Measurements from ENCODE around the gene BBOF1.

DNA sequence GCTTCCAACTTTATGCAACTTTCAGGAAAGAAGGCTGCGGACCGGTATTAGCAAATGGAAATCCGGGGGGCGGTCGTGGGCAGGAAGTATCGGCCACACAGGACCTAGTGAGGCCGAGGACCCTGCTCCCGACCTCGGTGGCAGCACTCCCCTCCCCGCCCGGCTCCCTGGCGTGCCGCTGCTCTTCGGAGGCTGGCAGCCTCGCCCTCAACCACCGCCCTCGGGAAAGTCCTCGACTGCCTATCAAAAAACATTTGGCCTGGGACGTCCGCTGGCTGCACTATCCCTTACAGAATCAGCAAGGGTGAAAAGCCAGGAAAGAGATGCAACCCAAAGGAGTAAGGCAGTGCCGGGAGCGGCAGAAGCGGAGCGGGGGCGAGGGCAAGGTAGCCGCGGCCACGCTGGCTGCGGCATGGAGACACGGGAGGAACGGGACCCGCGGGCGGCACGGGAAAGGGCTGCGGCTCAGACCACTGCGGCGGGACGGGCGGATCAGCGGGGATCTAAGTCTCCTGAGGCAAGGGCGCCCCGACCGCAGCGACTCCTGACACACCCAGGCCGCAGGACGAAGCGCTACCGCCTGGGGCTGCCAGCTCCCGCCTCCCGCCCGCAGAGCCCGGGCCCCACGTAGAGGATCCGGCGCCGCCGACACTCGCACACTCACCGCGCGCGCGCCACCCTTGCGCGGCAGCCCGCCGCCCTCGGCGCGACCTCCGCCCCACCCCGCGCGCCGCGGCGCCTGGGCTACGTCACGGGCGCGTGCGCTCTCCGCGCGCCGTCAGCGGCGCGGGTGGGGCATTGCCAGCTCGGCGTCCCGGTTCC is at the start of gene BBOF1, which contains the start of gene ENTPD5:
- TF ChIP-seq POLR2A (IDR thresholded peaks at IDR 0.05; ENCODE audit: borderline replicate concordance, extremely low read depth, insufficient read depth, insufficient read length), result peak; percentile 86
- TF ChIP-seq, protein P1, sequence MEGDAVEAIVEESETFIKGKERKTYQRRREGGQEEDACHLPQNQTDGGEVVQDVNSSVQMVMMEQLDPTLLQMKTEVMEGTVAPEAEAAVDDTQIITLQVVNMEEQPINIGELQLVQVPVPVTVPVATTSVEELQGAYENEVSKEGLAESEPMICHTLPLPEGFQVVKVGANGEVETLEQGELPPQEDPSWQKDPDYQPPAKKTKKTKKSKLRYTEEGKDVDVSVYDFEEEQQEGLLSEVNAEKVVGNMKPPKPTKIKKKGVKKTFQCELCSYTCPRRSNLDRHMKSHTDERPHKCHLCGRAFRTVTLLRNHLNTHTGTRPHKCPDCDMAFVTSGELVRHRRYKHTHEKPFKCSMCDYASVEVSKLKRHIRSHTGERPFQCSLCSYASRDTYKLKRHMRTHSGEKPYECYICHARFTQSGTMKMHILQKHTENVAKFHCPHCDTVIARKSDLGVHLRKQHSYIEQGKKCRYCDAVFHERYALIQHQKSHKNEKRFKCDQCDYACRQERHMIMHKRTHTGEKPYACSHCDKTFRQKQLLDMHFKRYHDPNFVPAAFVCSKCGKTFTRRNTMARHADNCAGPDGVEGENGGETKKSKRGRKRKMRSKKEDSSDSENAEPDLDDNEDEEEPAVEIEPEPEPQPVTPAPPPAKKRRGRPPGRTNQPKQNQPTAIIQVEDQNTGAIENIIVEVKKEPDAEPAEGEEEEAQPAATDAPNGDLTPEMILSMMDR (IDR thresholded peaks at IDR 0.05 in 2 of 3, conservative IDR thresholded peaks at IDR 0.05 in 1 of 3; ENCODE audit: borderline replicate concordance in 1 of 3, insufficient read depth in 1 of 3, low read depth in 2 of 3, low read length in 2 of 3), result no peak
- no peak for TF ChIP-seq CBX3 (IDR thresholded peaks at IDR 0.05; ENCODE audit: low read depth)
- TF ChIP-seq YY1 (IDR thresholded peaks at IDR 0.05; ENCODE audit: extremely low read depth, insufficient replicate concordance, low read depth, low read length), result peak; percentile 68
- no peak for TF ChIP-seq JUND (IDR thresholded peaks at IDR 0.05)
- peak; percentile 91 for TF ChIP-seq POLR2AphosphoS5 (IDR thresholded peaks at IDR 0.05; ENCODE audit: low read depth, low read length)
- TF ChIP-seq, protein P2, sequence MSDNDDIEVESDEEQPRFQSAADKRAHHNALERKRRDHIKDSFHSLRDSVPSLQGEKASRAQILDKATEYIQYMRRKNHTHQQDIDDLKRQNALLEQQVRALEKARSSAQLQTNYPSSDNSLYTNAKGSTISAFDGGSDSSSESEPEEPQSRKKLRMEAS (IDR thresholded peaks at IDR 0.05), result peak; percentile 63
- TF ChIP-seq EZH2phosphoT487 (IDR thresholded peaks at IDR 0.05; ENCODE audit: borderline replicate concordance), result no peak
- no peak; the same call in 1 of the 2 replicates for TF ChIP-seq SRF (IDR thresholded peaks at IDR 0.05; ENCODE audit: low read depth)
- TF ChIP-seq EZH2 (IDR thresholded peaks at IDR 0.05), result no peak
- peak; percentile 46 for TF ChIP-seq TCF7L2 (IDR thresholded peaks at IDR 0.05; ENCODE audit: borderline replicate concordance, extremely low read depth, insufficient read depth, insufficient read length)
- no peak for TF ChIP-seq CEBPB (IDR thresholded peaks at IDR 0.05; ENCODE audit: low read depth)
